ENCODE data around the gene CCDC85C. TPM values are rescaled to one million over a fixed set of nuclear protein-coding genes. Genes with fewer than 3 reads are reported as not detected.

Gene CCDC85C
- total RNA-seq, 1 donor, result 2.9 TPM

- TF ChIP-seq, protein P1, sequence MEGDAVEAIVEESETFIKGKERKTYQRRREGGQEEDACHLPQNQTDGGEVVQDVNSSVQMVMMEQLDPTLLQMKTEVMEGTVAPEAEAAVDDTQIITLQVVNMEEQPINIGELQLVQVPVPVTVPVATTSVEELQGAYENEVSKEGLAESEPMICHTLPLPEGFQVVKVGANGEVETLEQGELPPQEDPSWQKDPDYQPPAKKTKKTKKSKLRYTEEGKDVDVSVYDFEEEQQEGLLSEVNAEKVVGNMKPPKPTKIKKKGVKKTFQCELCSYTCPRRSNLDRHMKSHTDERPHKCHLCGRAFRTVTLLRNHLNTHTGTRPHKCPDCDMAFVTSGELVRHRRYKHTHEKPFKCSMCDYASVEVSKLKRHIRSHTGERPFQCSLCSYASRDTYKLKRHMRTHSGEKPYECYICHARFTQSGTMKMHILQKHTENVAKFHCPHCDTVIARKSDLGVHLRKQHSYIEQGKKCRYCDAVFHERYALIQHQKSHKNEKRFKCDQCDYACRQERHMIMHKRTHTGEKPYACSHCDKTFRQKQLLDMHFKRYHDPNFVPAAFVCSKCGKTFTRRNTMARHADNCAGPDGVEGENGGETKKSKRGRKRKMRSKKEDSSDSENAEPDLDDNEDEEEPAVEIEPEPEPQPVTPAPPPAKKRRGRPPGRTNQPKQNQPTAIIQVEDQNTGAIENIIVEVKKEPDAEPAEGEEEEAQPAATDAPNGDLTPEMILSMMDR (IDR thresholded peaks at IDR 0.05; ENCODE audit: insufficient read depth, low read length), result no peak
- no peak for DNase-seq (ENCODE audit: low read depth)
- no peak overlapping the region for H3K4me3 ChIP-seq (ENCODE audit: low read depth, low read length)
Measured at GRCh38 chr14:99637624-99638023, 33.6 kb upstream of the CCDC85C start.

- TF ChIP-seq, protein P1 (IDR thresholded peaks at IDR 0.05; ENCODE audit: insufficient read depth, low read length), result no peak
- no peak overlapping the region for H3K4me3 ChIP-seq (ENCODE audit: low read depth, low read length)
- DNase-seq (ENCODE audit: low read depth), result no peak
Measured at GRCh38 chr14:99636487-99636886, 32.5 kb upstream of the CCDC85C start.

DNA sequence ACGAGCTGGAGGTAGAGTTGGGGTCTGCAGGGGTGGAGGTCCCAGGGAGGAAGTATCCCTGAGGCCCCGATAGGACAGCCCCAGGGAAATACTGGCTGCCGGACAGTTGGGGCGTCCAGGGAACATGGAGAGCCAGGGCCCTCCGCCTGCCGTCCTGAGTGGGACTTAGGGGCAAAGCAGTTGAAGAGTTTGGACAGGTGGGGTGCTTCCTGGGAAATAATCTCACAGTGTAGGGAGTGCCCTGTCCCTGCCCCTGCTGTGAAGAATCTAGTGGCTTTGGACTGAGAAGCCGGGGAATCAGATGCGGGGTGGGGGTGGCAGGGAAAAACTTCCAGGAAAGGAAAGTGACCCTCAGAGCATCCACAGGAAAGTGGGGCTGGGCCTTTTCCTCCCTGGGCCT is 31.1 kb upstream of the CCDC85C start:
- DNase-seq (ENCODE audit: low read depth), result no peak
- TF ChIP-seq, protein P1 (IDR thresholded peaks at IDR 0.05; ENCODE audit: insufficient read depth, low read length), result no peak
- H3K4me3 ChIP-seq (ENCODE audit: low read depth, low read length), result no peak overlapping the region

DNA sequence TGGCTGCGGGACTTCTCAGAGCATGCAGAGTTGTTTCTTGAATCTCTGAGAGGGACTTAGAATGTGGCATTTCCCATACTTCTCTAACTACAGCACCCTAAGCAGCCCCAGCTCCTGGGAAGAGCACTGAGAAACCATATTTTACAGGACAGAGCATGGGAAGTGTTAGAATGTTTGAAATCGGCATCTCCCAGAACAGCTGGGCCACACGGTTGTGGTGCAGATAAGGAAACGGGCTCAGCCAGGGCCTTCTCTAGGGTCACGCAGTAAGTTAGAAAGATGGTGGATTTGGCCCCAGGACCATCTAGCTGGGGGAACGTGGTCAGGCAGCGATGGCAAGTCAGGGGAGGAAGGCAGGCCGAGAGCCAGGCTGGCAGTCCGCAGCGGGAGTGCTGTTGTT is 30.4 kb upstream of the CCDC85C start:
- no peak overlapping the region for H3K4me3 ChIP-seq (ENCODE audit: low read depth, low read length)
- TF ChIP-seq, protein P1 (IDR thresholded peaks at IDR 0.05; ENCODE audit: insufficient read depth, low read length), result no peak
- no peak for DNase-seq (ENCODE audit: low read depth)

DNA sequence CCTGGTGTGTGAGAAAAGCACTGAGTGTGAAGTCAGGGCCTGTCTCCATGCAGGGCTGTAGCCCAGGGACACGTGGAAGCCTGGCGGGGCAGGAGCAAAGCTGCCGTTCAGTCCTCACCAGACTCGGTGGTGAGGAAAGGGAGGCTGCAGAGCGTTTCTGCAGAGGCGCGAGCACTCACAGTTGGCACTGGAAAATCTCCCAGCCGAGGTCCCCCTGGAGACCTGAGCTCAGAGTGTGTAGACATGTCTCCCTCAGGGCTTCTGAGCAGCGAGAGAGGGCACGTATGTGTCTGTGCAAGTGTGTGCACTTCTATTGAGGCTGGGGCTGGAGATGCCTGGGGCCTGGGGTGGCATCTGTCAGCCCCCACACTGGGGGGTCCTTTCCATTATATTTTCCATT is 29.9 kb upstream of the CCDC85C start:
- no peak overlapping the region for H3K4me3 ChIP-seq (ENCODE audit: low read depth, low read length)
- TF ChIP-seq, protein P1 (IDR thresholded peaks at IDR 0.05; ENCODE audit: insufficient read depth, low read length), result no peak
- no peak for DNase-seq (ENCODE audit: low read depth)

GRCh38 chr14:99633141-99633540 is 29.1 kb upstream of the CCDC85C start:
- no peak for DNase-seq (ENCODE audit: low read depth)
- no peak overlapping the region for H3K4me3 ChIP-seq (ENCODE audit: low read depth, low read length)
- TF ChIP-seq, protein P1 (IDR thresholded peaks at IDR 0.05; ENCODE audit: insufficient read depth, low read length), result no peak

DNA sequence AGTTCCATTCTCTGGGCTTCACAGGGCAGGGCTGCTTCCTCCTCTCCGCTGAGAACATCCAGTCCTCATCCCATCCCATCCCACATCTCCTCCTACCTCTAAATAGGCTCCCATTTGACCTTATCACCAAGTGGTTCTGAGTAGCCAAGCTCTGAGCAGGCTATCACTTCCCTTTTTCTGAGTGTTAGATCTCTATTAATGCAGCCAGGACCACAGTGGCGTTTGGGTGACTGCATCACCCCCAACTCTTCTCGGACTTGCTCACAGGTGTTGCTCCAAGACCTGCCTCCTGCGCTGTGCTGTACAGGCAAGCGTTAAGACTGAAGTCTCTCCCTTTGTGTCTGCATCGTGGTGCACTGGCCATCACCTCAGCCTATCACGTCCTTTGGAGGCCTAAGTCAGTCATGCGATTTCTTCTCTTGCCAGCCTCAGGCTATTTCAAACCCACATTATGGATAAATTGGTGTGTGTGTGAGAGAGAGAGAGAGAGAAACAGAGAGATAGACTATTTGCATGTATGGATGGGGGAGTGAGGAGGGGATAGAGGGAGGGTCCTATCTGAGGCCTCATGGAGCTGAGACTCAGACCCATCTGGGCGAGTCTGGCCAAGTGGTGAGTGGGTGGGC is 28.5 kb upstream of the CCDC85C start:
- TF ChIP-seq, protein P1 (IDR thresholded peaks at IDR 0.05; ENCODE audit: insufficient read depth, low read length), result no peak
- DNase-seq (ENCODE audit: low read depth), result no peak
- no peak overlapping the region for H3K4me3 ChIP-seq (ENCODE audit: low read depth, low read length)
